Neural cell (in vitro differentiated cells): ENCODE data around the gene TPPP3.
"Not testable (repeated sequence)": the region's sequence is repeated elsewhere in the genome, so short reads cannot be mapped to it uniquely, and the experiment has no call there.

Source experiments
- CTCF ChIP-seq: fragments of 450-650 bp; IDR thresholded peaks from 2 replicates; pipeline ENCODE4 v1.5.1; 2014; ENCODE audit warnings: antibody characterized with exemption, mild to moderate bottlenecking, moderate library complexity; ENCODE audit not compliant: poor library complexity, severe bottlenecking
- EP300 ChIP-seq: fragments of 450-650 bp; conservative IDR thresholded peaks from 2 replicates; pipeline ENCODE4 v1.6.1; 2014; ENCODE audit warnings: antibody characterized with exemption, mild to moderate bottlenecking, moderate library complexity; ENCODE audit not compliant: poor library complexity, severe bottlenecking
- EZH2 ChIP-seq: fragments of 200-600, 300-800 bp; shearing (Covaris generic), sonication (generic); IDR thresholded peaks from 2 replicates; pipeline ENCODE4 v1.6.1; 2014; ENCODE audit warnings: antibody characterized with exemption, low read length, borderline replicate concordance, mild to moderate bottlenecking; ENCODE audit not compliant: insufficient read depth, poor library complexity, severe bottlenecking
- MXI1 ChIP-seq: fragments of 450-650 bp; conservative IDR thresholded peaks from 2 replicates; pipeline ENCODE4 v1.6.1; 2014; ENCODE audit warnings: antibody characterized with exemption, mild to moderate bottlenecking; ENCODE audit not compliant: poor library complexity, severe bottlenecking
- POLR2AphosphoS5 ChIP-seq: IDR thresholded peaks from 2 replicates; pipeline ENCODE4 v1.6.1; 2012
- RAD21 ChIP-seq: fragments of 450-650 bp; conservative IDR thresholded peaks from 2 replicates; pipeline ENCODE4 v1.6.1; 2014; ENCODE audit warnings: antibody characterized with exemption, mild to moderate bottlenecking, moderate library complexity
- TAF1 ChIP-seq: IDR thresholded peaks from 2 replicates; pipeline ENCODE4 v1.6.1; 2012; ENCODE audit warnings: low read depth
- TF ChIP-seq, protein P1 (sequence below): IDR thresholded peaks from 2 replicates; pipeline ENCODE4 v1.6.1; 2012; ENCODE audit warnings: borderline replicate concordance

GRCh38 chr16:67415421-67415820, 22.1 kb upstream of the TPPP3 start:
- TF ChIP-seq EZH2, CTCF, EP300, RAD21, TAF1, MXI1, POLR2AphosphoS5: not testable (repeated sequence)
- TF ChIP-seq, protein P1, sequence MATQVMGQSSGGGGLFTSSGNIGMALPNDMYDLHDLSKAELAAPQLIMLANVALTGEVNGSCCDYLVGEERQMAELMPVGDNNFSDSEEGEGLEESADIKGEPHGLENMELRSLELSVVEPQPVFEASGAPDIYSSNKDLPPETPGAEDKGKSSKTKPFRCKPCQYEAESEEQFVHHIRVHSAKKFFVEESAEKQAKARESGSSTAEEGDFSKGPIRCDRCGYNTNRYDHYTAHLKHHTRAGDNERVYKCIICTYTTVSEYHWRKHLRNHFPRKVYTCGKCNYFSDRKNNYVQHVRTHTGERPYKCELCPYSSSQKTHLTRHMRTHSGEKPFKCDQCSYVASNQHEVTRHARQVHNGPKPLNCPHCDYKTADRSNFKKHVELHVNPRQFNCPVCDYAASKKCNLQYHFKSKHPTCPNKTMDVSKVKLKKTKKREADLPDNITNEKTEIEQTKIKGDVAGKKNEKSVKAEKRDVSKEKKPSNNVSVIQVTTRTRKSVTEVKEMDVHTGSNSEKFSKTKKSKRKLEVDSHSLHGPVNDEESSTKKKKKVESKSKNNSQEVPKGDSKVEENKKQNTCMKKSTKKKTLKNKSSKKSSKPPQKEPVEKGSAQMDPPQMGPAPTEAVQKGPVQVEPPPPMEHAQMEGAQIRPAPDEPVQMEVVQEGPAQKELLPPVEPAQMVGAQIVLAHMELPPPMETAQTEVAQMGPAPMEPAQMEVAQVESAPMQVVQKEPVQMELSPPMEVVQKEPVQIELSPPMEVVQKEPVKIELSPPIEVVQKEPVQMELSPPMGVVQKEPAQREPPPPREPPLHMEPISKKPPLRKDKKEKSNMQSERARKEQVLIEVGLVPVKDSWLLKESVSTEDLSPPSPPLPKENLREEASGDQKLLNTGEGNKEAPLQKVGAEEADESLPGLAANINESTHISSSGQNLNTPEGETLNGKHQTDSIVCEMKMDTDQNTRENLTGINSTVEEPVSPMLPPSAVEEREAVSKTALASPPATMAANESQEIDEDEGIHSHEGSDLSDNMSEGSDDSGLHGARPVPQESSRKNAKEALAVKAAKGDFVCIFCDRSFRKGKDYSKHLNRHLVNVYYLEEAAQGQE = not testable (repeated sequence)
